NCI-H226 (cell line): ENCODE results near the gene ADRA2B.
A peak's percentile ranks its signal among the peaks of the same experiment; 100 is the strongest.
"Not testable (repeated sequence)": the region's sequence is repeated elsewhere in the genome, so short reads cannot be mapped to it uniquely, and the experiment has no call there.

Experiments used
- DNase-seq: peaks from one replicate; pipeline ENCODE4 v3.0.0-alpha.2; 2015

The ADRA2B gene

GRCh38 chr2:96116424-96116878, at the start of gene ADRA2B:
Gene ADRA2B (minus strand): TSS chr2:96116571. CDS start chr2:96116149, 422 bp downstream.
- peak; percentile 62 for DNase-seq

DNA sequence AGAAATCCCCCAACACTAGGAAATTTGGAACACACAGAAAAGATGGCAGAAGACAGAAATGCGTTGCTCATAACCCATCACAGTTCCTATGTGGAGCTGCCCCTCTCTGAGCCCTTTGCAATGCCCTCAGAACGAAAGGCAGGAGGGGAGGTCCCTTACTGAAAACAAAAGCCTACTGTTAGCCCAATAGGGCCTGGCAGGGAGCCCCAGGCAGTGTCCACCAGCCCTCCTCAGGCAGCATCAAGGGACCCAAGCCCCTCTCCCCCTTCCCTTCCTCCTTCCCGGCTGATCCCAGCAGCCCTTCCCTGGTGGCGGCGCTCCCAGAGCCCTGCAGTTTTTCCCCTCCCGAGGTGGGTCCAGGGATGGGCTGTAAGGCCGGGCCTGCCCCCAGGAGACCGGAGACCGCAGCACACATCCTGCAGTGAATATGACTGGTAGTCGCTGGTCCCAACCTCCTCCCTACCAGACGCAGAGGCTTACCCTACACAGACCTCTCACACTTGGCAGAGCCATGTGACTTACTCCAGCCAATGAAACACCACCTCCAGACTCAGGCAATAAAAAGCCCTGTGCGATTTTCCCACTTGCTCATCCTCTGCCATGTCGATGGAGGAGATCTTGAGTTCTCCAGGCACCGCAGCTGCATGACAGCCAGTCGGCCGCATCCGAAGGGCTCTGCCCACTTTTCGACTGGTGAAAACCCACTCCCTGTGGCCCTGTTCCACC, 48.3 kb upstream of the ADRA2B start:
- DNase-seq: no peak

- no peak for DNase-seq
These were observed 47.5 kb upstream of the ADRA2B start for GRCh38 chr2:96163768-96164429.

DNA sequence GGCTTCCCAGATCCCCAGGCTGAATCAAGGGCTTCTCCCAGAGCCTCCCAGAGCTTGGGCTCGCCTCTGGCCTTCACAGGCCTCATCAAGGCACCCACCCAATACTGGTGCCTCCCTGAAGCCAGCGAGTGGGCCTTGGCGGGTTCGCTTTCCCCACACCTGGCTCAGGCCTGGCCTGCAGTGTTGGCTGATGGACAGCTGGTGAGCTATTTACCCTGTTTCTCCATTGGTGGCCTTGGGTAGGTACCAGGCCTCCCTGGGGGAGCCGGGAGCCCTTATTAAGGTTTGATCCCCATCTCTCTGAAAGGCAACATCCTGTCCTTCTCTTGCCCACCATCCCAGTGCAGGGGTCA, 47.0 kb upstream of the ADRA2B start:
- no peak for DNase-seq

DNA sequence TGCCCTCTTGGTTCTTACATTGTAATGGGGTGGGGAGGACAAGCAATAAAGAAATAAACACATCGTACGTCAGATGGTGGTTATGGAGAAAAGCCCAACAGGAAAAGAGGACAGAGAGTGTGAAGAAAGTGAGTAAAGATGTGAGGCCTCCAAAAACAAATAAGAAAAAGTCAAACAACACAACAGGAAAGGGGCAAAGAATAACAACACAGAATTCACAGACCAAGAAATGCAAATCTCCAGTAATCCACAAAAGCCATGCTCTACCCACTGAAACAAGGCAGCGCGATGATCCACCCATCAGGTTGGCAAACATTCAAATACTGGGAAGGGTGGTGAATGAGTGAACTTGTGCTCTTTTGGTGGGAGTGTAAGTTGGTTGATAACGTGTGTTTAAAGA, 45.5 kb upstream of the ADRA2B start:
- DNase-seq: no peak

GRCh38 chr2:96160366-96160765, 44.0 kb upstream of the ADRA2B start:
- DNase-seq: not testable (repeated sequence)

DNA sequence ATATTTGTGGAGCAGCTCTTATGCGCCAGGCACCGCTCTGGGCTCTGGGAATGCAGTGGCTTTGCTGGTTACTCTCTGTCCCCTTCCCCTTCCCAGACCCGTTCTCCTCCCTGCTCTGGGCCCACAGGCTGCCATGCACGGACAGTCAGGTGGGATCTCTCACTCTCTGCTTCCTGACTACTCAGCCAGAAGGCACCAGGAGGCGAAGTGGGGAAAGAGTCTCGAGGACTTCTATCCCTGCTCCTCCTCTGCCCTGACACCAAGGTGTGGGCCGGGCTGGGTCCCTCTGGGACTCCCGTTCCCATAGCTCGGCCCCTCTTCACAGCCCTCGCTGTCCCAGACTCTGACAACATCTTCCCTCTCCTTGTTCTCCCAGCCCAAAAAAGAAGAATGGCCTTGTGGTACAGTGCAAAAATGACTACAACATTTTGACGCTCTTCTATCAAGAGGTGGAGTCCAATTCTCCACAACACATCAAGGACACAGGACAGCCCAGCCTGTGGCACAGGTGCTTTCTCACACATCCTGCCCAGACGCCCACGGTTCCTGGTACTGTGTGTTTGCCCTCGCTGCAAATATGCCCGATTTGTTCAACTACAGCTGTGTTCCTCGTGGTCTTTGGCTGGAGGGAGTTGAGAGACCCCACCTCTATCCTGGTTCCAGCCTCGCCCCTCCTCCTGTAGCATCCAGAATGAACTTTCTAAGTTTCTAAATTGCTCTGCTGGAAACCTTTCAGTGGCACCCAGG, 42.9 kb upstream of the ADRA2B start:
- DNase-seq: no peak

- DNase-seq: no peak
These were observed 42.2 kb upstream of the ADRA2B start for GRCh38 chr2:96158554-96158940.

- DNase-seq: no peak
These were observed 41.5 kb upstream of the ADRA2B start for GRCh38 chr2:96157649-96158553.

- no peak for DNase-seq
These were observed 40.7 kb upstream of the ADRA2B start for GRCh38 chr2:96156926-96157648.

- DNase-seq: no peak
These were observed 39.8 kb upstream of the ADRA2B start for GRCh38 chr2:96156011-96156820.

- DNase-seq: no peak
These were observed 38.4 kb upstream of the ADRA2B start for GRCh38 chr2:96154506-96155380.

DNA sequence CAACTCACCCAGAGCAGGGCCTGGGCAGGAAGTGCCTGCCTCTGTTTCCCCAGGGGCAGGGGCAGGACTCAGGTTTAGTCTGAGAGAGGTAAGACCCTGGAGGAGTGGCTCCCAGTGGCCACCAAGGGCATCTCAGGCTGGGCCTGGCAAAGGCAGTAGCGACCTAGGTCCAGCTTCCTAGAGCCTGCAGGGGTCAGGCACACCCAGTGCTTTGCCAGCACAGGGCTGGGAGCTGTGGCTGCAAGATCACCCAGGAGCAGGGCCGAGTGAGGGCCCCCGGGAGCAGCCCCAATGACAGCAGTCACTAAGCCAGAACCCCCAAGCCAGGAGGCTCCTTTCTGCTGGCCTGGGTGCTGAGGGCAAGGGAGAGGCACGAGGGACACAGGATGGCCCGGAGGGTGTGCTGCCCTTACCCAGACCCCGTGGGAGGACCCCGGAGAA, 37.6 kb upstream of the ADRA2B start:
- no peak for DNase-seq

DNA sequence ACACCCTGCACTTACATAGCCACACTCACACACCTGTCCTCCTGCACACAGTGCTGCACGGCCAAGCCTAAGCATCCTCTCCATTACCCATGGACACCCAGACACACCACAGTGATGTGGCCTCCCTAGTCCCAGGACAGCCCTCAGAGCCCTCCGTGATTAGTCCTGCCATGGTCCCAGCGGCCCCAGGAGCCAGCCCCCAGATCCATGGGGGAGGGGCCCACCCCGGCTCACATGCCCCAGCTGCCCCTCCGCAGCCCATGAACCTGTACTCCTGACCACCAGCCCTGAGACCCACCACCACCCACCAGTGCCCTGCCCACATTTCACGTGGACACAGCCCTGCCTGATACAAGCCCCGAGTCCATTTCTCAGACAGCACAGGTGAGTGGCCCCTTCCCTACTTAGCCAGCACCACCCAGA, 36.9 kb upstream of the ADRA2B start:
- no peak for DNase-seq

GRCh38 chr2:96152304-96153161, 36.2 kb upstream of the ADRA2B start:
- DNase-seq: no peak

- DNase-seq: no peak
These were observed 35.4 kb upstream of the ADRA2B start for GRCh38 chr2:96151595-96152303.

DNA sequence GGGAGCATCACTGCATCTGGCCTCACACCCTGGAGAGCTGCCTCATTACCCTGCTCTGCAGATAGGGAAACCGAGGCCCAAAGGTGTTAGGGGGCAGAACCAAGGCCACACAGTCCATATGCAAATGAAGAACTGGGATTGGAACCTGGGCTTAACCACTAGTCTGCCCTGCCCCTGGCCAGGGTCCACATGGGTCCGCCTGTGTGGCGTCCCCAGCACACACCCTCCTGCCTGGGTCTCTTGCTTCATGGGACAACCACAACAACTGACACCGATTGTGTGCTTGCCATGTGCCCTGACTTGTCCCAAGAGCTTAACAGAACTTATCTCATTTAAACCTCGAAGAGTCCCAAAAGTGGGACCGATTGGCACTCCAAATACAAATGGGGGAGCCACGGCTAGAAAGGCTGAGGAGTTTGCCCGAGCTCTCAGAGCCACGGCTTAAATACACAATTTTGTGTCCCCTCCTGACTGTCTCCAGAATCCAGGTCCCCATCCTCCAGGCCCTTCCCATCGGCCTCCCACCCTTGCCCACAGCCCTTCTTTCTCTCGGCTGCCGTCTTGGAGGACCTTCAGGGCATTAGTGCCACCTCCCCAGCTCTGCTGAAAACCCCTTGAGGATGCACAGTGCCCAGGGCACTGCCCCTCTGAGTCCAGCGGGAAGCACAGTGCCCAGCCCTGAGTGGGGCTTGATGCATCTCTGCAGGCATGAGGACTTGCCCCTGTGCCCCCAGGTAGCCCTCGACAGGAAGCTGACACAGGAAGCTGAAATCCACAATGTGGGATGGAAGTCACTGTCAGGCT, 34.6 kb upstream of the ADRA2B start:
- DNase-seq: no peak
